ENCODE measurements around the gene NRSN2. TPM values are rescaled to one million over a fixed set of nuclear protein-coding genes. Genes with fewer than 3 reads are reported as not detected.

Gene NRSN2
- total RNA-seq, 2 donors from 2014 or later = 24.7 to 38.4 TPM

DNA sequence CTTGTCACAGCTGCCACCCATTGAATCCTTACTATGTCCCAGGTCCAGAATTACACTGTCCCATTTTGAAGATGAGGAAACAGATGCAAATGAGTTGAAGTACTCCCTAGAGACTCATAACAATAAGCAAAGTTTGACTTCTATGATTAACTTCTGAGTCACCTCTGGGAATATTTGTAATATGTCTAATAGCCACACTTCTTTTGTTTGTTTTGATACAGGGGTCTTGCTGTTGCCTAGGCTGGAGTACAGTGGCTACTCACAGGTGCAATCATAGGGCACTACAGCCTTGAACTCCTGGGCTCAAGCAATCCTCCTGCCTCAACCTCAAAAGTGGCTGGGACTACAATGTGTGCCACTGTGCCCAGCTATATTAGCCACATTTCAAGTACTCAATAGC is 33.0 kb upstream of the NRSN2 start:
- Histone ChIP-seq H3K36me3 (ENCODE audit: control insufficient read depth, insufficient read depth, low read length) (no peaks in the 10 kb centered on the region), H3K27me3 (ENCODE audit: control insufficient read depth, insufficient read depth, low read length, poor library complexity, severe bottlenecking) (no peaks in the 10 kb centered on the region), H3K27ac (ENCODE audit: low read depth, low read length) (no peak overlapping the region), H3K4me3 (ENCODE audit: low read length) (no peak overlapping the region), H3K9me3 (ENCODE audit: control insufficient read depth, low read length) (no peaks in the 10 kb centered on the region), H3K4me1 (ENCODE audit: control insufficient read depth, insufficient read depth, low read length) (no peaks in the 10 kb centered on the region), H3K9ac (ENCODE audit: extremely low read depth, low read length, poor library complexity, severe bottlenecking) (no peak overlapping the region)
- H3K27ac Mint-ChIP-seq = no peak overlapping the region
- no peaks in the 10 kb centered on the region for H3K9me3 Mint-ChIP-seq
- DNase-seq = no peak
- TF ChIP-seq, protein P1, sequence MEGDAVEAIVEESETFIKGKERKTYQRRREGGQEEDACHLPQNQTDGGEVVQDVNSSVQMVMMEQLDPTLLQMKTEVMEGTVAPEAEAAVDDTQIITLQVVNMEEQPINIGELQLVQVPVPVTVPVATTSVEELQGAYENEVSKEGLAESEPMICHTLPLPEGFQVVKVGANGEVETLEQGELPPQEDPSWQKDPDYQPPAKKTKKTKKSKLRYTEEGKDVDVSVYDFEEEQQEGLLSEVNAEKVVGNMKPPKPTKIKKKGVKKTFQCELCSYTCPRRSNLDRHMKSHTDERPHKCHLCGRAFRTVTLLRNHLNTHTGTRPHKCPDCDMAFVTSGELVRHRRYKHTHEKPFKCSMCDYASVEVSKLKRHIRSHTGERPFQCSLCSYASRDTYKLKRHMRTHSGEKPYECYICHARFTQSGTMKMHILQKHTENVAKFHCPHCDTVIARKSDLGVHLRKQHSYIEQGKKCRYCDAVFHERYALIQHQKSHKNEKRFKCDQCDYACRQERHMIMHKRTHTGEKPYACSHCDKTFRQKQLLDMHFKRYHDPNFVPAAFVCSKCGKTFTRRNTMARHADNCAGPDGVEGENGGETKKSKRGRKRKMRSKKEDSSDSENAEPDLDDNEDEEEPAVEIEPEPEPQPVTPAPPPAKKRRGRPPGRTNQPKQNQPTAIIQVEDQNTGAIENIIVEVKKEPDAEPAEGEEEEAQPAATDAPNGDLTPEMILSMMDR (conservative IDR thresholded peaks at IDR 0.05) = no peak
- no peaks in the 10 kb centered on the region for H3K27me3 Mint-ChIP-seq (ENCODE audit: insufficient read depth)
- H3K4me3 Mint-ChIP-seq = no peak overlapping the region
- H3K4me1 Mint-ChIP-seq = peaks cover 10% of the 10 kb centered on the region
- H3K36me3 Mint-ChIP-seq (ENCODE audit: low read depth) = peaks cover 9% of the 10 kb centered on the region

DNA sequence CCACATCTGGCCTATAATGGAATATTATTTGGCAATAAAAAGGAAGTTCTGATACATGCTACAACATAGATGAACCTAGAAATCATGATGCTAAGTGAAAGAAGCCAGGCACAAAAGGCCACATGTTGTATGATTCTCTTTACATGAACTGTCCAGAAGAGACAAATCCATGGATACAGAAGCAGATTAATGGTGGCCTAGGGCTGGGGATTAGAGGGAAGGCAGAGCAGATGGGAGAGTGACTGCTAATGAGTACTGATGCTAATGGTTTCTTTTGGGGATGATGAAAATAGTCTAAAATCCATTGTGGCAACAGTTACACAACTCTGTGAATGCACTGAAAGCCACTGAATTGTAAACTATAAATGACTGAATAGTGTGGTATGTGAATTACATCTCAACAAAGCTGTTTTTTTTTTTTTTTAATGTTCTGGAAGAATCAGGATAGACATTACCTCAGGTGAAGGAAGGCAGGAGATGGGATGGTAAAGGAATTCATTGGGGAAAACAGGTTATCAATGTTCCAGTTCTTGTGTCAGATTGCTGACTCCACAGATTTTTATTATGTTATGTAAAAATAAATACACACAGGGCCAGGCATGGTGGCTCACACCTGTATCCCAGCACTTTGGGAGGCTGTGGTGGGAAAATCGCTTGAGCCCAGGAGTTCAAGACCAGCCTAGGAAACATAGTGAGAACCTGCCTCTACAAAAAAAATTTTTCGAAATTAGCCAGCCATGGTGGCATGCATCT is 30.4 kb upstream of the NRSN2 start:
- TF ChIP-seq, protein P1 (conservative IDR thresholded peaks at IDR 0.05) = no peak
- Mint-ChIP-seq H3K27ac (no peak overlapping the region), H3K4me1 (no peaks in the 10 kb centered on the region), H3K36me3 (ENCODE audit: low read depth) (peaks cover 22% of the 10 kb centered on the region), H3K9me3 (peaks cover 8% of the 10 kb centered on the region), H3K4me3 (no peak overlapping the region), H3K27me3 (ENCODE audit: insufficient read depth) (peaks cover 8% of the 10 kb centered on the region)
- Histone ChIP-seq H3K27ac (ENCODE audit: low read depth, low read length) (no peak overlapping the region), H3K36me3 (ENCODE audit: control insufficient read depth, insufficient read depth, low read length) (no peaks in the 10 kb centered on the region), H3K9me3 (ENCODE audit: control insufficient read depth, low read length) (peaks cover 5% of the 10 kb centered on the region), H3K27me3 (ENCODE audit: control insufficient read depth, insufficient read depth, low read length, poor library complexity, severe bottlenecking) (no peaks in the 10 kb centered on the region), H3K9ac (ENCODE audit: extremely low read depth, low read length, poor library complexity, severe bottlenecking) (no peak overlapping the region), H3K4me1 (ENCODE audit: control insufficient read depth, insufficient read depth, low read length) (no peaks in the 10 kb centered on the region), H3K4me3 (ENCODE audit: low read length) (no peak overlapping the region)
- 87% methylated on average over 2 of the region's 2 CpGs for WGBS, 2 experiments (ENCODE audit: insufficient coverage in 1 of 2, insufficient read length in 1 of 2)
- DNase-seq = no peak

DNA sequence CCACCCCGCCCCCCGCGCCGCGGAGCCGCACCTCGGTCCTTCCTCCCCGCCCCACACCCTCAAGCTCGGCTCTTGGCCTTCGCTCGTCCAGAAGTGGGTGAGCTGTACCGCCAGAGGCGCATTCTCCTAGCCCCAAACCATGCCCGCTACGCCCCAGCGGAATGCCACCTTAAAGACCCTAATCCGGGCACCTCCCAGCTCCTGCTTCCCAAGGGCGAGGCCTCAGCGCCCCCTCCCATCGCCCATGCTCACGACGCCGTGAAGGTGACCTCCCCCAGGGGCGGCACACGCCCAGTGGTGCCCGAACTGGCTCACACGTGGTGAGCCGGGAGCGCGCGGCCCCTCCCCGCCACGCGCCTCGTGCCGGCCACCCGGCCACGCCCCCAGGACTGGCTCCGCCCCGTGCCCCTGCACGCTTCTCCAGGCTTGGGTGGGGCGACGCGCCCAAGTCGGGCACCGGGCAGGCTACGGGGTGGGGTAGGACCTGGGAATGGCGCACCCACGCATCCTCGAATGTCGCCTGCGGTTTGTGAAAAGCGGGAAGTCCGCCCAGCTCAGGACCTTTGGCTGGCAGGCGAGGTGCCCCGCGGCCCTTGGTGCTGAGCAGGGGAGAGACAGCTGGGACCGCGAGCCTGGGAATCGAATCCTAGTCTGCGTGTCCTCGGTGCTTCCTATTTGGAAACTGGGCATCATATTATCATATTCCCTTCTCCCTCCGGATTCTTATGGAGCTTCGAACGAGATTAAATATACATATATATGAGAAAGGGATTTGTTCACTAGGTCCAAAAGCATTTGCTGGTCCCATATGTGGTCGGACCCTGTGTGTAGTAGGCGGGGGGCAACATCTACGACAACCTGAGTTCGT is 22.5 kb upstream of the NRSN2 start:
- H3K9me3 ChIP-seq (ENCODE audit: control insufficient read depth, low read length) = peaks cover 5% of the 10 kb centered on the region
- Mint-ChIP-seq H3K36me3 (ENCODE audit: low read depth) (peaks cover 31% of the 10 kb centered on the region), H3K9me3 (peaks cover 10% of the 10 kb centered on the region), H3K4me3 (peak overlapping the region; percentile 81), H3K27me3 (ENCODE audit: insufficient read depth) (peaks cover 10% of the 10 kb centered on the region), H3K4me1 (peaks cover 24% of the 10 kb centered on the region), H3K27ac (peak overlapping the region; percentile 98)
- H3K36me3 ChIP-seq (ENCODE audit: control insufficient read depth, insufficient read depth, low read length) = no peaks in the 10 kb centered on the region
- peak overlapping the region; percentile 44 for H3K9ac ChIP-seq (ENCODE audit: extremely low read depth, low read length, poor library complexity, severe bottlenecking)
- H3K27me3 ChIP-seq (ENCODE audit: control insufficient read depth, insufficient read depth, low read length, poor library complexity, severe bottlenecking) = no peaks in the 10 kb centered on the region
- H3K27ac ChIP-seq (ENCODE audit: low read depth, low read length) = peak overlapping the region; percentile 89
- peak overlapping the region; percentile 92 for H3K4me3 ChIP-seq (ENCODE audit: low read length)
- TF ChIP-seq, protein P1 (conservative IDR thresholded peaks at IDR 0.05) = peak; percentile 68
- peaks cover 2% of the 10 kb centered on the region for H3K4me1 ChIP-seq (ENCODE audit: control insufficient read depth, insufficient read depth, low read length)
- 0 to 5% methylated on average over 8 to 62 of the region's 69 CpGs for WGBS, 2 experiments (ENCODE audit: insufficient coverage in 1 of 2, insufficient read length in 1 of 2)
- peak; percentile 96 for DNase-seq

All from endodermal cell (in vitro differentiated cells).